Nucleus accumbens (tissue), 56 donors: ENCODE results near the gene PCYT2.

ENCODE experiments used
- DNase-seq, 56 donors: peaks; one replicate each; lab custom pipeline; 2025; lab: John Stamatoyannopoulos, UW

The PCYT2 gene

GRCh38 chr17:81947189-81947588 is 36.0 kb upstream of the PCYT2 start, which contains the start of gene MYADML2:
MYADML2 (minus strand) TSS chr17:81947233; CDS start chr17:81941741, 5,492 bp downstream.
- no peak for DNase-seq

- no peak for DNase-seq
Observed at GRCh38 chr17:81944858-81945257, 33.7 kb upstream of the PCYT2 start.

- no peak for DNase-seq
Observed at GRCh38 chr17:81942167-81942553, 31.0 kb upstream of the PCYT2 start.

- DNase-seq: peak in 22 of 56 donors; percentile 5 to 68 (median 34)
Observed at GRCh38 chr17:81941484-81942166, 30.4 kb upstream of the PCYT2 start.

- no peak for DNase-seq
Observed at GRCh38 chr17:81940538-81941483, 29.6 kb upstream of the PCYT2 start.

- peak in 41 of 56 donors; percentile 7 to 78 (median 42) for DNase-seq
Observed at GRCh38 chr17:81939881-81940385, 28.7 kb upstream of the PCYT2 start.

GRCh38 chr17:81939218-81939617 is 28.0 kb upstream of the PCYT2 start:
- DNase-seq: no peak

- no peak for DNase-seq
Observed at GRCh38 chr17:81935709-81936084, 24.5 kb upstream of the PCYT2 start.

GRCh38 chr17:81934850-81935708 is 23.9 kb upstream of the PCYT2 start:
- peak in 1 of 56 donors; percentile 24 for DNase-seq

- DNase-seq: no peak
Observed at GRCh38 chr17:81934098-81934757, 23.0 kb upstream of the PCYT2 start.

- no peak for DNase-seq
Observed at GRCh38 chr17:81933178-81933699, 22.0 kb upstream of the PCYT2 start.

GRCh38 chr17:81932333-81932983 is 21.3 kb upstream of the PCYT2 start:
- DNase-seq: no peak

GRCh38 chr17:81931557-81932332 is 20.5 kb upstream of the PCYT2 start:
- DNase-seq: no peak

GRCh38 chr17:81931189-81931556 is 20.0 kb upstream of the PCYT2 start:
- DNase-seq: no peak

- no peak for DNase-seq
Observed at GRCh38 chr17:81930142-81931125, 19.2 kb upstream of the PCYT2 start.

- no peak for DNase-seq
Observed at GRCh38 chr17:81929253-81930141, 18.3 kb upstream of the PCYT2 start.
